Measurements from ENCODE around the gene AGPAT1.

DNA sequence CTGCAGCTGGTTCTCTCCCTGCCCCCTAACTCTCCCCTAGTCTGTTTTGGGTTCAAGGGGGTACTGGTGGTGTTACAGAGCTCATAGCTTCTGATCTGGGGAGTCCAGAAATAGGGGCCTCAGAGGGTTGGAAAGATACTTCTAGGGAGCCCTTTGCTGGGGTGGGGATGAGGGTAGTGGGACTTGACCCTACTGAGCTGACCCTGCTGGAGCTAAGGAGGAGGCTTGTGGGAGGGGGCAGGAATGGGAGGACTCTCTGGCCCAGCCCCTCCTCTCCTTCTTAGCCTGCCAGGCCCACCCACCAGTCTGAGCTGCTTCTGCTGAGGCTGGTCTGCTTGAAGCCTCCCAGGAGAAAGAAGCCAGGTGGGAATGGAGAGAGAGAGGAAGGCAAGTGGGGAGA lies 11.6 kb downstream of the AGPAT1 start, which contains the start of gene EGFL8:
- TF ChIP-seq GATA3 (IDR thresholded peaks at IDR 0.05; ENCODE audit: low read depth, low read length) (no peak), GATA2 (IDR thresholded peaks at IDR 0.05; ENCODE audit: low read depth, low read length) (no peak)

Data from SH-SY5Y (cell line).